HG03045 (cell line): Measurements from ENCODE around the gene CXCR6.
"Not testable (repeated sequence)": the region's sequence is repeated elsewhere in the genome, so short reads cannot be mapped to it uniquely, and the experiment has no call there.

Experiments
- ATAC-seq: cut with Tn5 transposase; IDR thresholded peaks from one replicate; pipeline ENCODE4 v1.9.1; 2021; ENCODE audit warnings: mild to moderate bottlenecking, moderate library complexity; ENCODE audit not compliant: unreplicated experiment

The CXCR6 gene

DNA sequence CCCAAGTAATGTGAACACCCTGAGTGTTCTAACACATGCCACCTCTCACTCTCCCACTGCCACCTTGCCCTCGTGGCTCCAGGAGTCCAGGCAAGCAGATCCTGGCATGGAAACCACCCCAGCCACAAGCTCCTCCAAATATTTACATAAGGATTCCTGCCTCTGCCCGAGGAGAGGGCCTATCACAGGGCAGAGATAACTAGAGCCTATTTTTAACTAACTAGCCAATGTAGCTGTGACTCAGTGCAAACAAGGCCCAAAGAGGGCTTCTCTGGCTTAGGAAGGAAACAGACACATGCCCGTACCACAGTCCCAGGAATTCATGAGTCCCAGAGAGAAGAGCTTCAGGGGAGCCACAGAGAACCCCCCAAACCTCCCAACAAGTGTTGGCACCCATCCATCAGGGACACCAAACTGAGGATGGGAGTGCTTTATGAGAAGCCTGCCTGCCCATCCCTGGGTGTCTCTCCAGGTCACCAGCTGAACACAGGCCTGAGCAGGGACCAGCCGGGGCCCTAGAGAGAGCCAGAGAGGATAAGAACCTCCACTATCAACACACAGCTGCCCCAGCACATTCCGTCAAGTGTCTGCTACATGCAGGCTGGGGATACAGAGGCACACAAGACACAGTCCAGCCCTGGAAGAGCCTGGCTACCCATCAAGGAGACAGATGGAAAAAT lies 43.2 kb downstream of the CXCR6 start:
- ATAC-seq = no peak

DNA sequence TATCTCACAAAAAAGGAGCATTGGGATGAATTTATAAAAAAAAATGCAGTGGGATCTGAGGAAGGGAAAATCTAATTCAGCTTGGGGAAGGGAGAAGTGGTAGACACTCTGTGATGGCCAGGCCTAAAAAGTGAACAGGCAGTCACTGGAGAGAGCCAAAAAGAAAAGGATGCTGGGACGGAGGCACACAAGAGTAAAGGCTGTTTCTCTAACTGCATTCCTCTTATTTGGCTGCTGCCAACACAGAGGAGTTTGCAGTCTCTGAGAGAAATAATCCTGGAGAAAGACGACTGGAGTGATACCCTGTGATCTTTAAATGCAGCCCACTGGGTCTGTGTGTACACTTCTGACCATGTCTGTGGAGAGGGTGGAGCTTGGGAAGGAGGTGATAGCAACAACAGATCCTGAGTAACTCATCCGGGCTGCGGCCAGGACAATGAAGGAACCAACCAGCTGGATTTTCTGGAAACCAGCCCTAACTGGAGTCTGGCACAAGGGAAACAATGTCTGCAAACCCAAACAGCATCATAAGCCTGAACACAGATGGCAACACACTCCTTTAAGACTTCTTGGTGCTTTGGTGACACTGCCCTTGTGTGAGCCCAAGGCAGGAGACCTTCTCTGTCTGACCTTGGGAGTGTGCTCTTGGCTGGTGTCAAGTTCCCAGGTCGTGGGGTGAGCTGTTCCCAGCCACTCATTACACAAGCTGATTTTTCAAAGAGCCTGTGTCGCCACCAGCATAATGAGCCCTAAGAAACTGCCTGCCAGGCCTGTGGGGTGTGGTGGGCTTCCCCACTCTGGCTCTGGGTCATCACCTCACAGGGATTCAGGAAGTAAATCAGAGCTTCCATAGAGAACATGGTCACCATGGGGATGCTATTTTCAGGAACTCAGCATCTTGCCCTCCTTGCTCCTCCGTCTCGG lies 44.4 kb downstream of the CXCR6 start:
- no peak for ATAC-seq

DNA sequence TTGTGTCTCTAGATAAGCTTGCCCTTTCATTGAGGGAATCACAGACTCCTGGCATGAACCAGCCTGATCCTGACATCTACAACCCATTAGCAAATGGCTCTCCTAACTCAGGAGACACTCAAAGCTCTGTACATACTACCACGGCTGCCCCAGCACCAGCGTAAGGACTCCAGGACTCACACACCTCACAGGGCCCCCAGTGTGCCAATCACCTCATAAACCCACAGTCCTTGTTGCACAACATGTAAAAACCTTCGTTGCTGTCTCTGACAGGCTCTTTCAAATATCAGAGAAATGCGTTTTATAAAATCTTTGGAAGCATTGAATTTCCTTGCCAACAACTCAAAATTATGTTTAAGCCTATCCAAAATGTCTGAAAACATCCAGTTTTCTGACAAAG lies 45.1 kb downstream of the CXCR6 start:
- ATAC-seq = no peak

DNA sequence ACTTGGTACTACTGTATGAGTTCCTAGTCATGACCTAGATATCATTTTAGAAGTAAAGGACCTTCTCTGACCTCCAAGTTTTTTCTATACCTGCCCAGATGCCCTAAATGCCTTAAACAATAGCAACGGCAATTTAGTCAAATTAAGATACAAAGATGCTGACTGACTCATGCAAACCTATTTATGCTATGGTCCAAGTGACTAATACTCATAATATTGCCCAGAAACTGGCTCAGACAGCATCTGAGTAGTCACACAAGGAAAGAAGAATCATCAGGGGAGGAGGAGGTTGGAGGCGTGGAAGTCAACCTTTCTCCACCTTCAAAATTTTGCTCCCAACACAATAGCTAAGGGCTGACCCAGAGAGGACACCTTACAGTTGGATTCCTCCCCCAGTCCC lies 45.5 kb downstream of the CXCR6 start:
- ATAC-seq = no peak

DNA sequence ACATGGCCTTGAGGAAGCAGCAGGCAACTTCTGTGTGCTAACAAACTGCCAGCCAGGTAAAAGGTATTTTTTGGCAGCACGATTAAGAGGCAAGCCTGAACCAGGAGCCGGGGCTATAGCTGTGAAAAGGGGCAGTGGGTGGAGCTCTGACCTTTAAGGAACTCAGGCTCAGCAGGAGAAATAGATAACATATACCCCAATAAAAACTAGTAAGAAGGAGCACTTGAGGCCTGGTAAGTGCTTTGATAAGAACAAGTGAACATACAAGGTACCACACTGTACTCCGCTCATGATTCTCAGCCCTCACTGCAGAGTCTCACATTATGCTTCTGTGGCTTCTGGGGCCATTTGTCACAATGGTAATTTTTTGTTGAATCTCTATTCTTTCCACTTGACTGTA lies 46.9 kb downstream of the CXCR6 start:
- no peak for ATAC-seq

DNA sequence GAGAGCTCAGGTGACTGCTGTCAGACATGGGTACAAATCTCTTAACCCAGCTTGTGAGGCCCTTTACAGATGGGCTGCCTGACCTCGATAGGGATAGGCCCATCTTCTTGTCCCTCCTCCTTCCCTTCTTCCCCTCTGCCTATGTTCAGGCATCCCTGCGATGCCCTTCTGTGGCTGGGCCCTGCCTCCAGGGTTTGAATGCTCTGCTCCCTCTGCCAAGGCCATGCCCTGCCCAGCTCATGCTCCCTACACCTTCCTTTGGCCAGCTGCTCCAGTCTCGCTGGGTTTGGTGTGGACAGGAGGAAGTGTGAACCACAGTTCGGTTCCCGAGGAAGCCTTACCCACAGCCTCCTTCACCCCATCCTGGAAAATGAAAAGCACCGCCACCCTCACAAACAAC lies 48.1 kb downstream of the CXCR6 start:
- ATAC-seq = no peak

DNA sequence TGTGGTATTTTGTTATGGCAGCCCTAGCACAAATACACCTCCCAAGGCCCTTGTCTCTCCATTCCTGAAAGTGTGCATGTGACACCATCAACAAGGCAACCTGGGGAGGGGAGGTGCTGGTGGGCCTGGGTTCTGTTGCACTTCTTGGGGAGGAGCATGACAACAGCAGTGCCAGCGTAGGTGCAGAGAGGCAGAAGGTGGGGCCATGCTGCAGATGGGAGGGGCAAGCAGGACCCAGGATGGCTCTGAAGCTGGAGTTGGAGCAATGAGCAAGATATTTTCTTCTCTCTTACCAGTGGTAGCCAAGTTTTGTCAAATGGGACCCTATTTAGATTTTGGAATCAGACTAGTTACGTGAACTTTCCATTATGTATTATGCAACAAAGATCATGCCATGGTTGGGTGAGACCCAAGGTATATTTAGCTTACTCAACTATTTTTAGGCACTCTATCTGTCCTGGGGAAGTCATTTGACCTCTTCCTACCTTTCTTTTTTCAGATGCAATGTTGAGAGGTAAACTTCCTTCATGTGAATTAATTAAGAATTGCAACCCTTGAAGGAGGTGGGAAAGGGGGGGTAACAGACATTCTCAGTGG lies 49.0 kb downstream of the CXCR6 start:
- no peak for ATAC-seq

DNA sequence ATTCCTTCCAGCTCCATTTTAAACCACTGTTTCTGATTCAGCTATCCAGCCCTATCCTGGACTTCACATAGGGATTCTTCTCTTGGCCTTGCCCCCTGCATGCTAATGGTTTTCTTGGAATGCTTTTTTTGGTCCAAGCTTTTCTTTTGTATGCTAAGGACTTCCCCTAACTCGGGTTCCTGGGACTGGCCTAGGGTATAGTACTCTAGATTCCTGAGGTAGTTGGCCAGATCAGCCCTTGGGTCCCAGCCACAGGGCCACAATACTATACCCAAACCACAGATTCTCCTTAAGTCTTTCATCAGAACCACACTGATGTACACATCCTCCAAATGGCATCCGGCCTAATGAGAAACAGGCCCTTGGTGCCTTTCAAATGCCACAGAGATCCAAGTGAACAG lies 49.6 kb downstream of the CXCR6 start:
- ATAC-seq = no peak

DNA sequence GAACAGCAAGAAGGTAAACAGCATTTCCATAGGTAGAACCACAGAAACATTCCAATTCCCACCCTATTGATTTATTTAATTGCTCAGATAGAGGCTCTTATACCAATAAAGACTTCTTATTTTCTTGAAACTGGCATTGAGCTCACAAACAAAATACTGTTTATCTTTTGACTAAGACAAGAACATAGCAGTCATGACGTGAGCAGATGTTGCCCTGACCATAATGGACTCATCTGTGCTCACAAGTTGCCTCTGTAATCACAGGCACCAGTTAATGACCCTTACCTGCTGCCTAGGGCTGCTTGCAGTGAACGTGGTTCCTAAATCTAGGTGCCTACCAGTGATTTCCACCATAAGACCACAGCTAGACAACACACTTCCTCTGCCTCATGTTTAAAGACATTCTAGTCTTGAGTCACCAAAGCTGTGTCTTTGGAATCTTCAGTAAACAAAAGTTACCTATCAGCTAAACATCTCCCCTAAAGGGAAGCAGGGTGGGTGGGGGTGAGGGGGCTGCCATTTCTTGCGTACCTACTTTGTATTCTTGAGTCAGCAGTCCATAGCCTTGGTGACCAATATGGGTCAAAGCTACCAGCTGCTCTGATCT lies 50.3 kb downstream of the CXCR6 start:
- ATAC-seq = no peak

DNA sequence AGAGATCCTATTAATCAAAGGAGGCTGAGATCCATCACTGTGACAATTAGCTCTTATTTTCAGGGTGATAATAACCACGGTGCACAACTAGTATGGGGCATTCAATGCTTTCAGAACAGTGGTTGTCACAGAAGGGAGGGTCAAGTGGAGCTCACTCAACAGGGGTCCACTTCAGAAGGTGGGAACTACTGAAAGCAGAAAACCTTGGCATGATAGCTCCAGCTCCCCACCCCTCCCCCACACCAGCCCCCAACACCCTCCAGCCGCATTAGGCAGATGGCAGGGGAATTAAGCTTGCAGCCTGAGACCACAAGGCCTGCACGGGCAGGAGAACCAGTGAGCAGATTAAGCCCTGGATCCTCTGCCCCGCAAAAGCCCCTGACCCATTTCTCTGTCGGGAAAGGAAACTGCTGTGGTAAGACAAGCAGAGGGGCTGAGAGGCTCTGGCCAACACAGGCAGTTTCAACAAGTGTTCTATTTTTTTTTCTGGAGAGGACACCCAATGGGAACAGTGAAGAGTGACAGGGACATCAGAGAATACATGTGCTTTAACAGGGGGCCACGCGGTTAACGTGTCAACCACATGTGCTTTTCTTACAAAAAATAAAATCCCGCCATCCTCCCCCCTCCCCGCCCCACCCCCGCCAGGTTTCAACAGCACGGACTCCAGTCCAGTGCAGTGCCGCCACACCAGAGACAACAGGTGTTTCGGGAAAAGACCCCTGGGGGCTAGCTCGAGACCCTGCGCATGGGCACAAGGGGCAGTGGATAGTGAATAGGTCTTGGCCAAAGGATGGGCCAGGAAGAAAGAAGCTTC lies 51.4 kb downstream of the CXCR6 start:
- ATAC-seq = peak; percentile 17

DNA sequence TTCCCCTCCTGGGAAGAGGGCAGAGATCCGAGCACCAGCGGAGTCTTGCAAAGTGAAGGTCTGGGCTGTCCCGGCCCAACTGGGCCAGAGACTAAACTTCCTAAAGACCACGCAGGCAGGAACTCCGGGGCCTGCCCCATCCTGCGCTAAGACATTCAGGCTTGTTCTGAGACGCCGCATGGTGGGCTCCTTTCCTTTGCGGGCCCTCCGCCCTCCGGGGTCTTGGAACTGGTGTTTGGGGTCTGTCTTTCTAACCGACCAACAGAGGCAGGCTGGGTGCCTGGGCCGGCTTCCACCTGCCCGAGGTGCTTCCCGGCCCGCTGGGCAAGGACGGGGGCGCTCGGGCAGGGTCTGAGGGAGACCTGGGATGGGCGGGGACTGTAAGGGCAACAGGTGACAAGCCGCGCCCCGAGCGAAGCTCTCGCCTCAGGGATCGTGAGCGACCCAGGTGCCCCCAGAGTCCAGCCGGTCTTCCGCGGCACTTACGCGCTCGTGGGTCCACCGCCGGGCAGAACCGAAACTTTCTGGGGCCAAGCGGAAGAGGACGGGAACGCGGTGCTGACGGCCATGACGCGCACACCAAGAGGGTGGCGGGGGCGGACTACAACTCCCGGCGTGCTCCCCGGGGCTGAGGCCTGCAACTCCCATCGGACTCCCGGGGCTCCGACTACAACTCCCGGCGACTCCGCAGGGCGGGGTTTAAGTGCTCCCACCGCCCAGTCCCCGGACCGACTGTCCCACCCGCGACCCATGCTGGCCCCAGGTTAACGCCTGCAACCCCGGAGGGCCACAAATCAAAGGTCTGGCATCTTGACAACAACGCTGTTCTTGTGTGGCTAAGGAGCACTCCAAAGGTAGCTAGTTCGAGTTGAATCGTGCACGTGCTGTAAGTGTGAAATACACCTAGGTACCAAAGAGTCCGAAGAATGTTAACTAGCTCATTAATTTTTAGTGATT lies 52.2 kb downstream of the CXCR6 start, which contains the start of gene FYCO1:
FYCO1 (minus strand) TSS at position 589 of the 957 bp plus-strand sequence. CDS start 10,914 bp downstream, outside the sequence.
- peak; percentile 90 for ATAC-seq

DNA sequence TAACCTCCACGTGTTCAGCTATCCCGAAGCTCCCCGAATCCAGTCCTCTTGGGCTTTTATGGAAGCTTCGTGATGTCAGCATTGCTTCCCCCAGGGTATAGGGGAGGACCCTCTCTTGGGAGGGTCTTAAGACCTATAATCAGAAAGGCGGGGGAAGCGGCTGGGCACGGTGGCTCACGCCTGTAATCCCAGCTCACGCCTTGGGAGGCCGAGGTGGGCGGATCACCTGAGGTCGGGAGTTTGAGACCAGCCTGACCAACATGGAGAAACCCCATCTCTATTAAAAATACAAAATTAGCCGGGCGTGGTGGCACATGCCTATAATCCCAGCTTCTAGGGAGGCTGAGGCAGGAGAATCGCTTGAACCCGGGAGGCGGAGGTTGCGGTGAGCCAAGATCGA lies 54.2 kb downstream of the CXCR6 start:
- ATAC-seq = not testable (repeated sequence)

DNA sequence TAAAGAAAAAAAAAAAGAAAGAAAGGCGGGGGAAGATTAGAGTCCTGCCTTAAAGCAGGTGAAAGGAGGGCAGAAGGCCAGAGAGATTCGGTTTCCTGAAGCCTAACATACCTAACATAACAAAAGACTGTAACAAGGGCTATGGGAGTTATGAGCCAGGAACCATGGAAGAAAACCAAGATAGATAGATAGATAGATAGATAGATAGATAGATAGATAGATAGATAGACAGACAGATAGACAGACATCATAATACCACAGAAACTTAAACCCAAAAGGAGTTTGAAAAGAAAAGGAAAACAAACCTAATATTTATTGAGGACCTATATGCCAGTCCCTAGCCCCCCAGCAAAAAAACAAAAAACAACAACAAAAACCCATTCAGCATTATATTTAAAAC lies 54.7 kb downstream of the CXCR6 start:
- no peak for ATAC-seq
